Embryonic facial prominence (tissue), 1 donor: ENCODE results near the gene FSIP2.
"Not testable (repeated sequence)": the region's sequence is repeated elsewhere in the genome, so short reads cannot be mapped to it uniquely, and the experiment has no call there.

Experiments
- DNase-seq: peaks from one replicate; pipeline ENCODE4 v3.0.0-alpha.2; 2016; ENCODE audit errors: extremely low spot score

Gene FSIP2

DNA sequence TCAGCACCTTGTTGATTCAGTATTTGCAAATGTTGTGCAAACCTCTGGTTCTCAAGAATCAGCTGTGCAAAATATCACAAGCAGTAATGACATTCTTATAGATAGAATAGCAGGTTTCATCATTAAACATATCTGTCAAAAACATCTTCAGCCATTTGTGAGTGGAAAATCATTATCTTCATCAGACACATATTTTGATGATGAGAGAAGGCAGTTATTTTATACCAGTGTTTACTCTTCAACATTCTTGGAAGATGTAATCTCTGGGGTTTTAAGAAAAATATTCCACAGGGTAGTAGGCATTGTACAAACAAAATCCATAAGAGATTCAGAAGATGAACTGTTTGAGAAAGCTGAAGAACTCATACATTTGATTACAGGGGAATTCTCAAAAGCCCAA, 64.3 kb downstream of the FSIP2 start:
- no peak for DNase-seq

DNA sequence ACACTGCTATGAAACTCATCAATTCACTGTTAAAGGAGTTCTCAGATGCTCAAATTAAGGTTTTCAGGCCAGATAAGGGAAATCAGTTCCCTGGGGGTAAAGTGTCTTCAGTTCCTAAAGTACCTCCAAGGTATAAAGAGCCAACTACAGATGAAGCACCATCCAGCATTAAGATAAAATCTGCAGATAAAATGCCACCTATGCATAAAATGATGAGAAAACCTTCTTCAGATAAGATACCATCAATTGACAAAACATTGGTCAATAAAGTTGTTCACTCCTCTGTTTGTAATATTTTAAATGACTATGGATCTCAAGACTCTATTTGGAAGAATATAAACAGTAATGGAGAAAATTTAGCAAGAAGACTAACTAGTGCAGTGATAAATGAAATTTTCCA, 68.2 kb downstream of the FSIP2 start:
- DNase-seq: no peak

DNA sequence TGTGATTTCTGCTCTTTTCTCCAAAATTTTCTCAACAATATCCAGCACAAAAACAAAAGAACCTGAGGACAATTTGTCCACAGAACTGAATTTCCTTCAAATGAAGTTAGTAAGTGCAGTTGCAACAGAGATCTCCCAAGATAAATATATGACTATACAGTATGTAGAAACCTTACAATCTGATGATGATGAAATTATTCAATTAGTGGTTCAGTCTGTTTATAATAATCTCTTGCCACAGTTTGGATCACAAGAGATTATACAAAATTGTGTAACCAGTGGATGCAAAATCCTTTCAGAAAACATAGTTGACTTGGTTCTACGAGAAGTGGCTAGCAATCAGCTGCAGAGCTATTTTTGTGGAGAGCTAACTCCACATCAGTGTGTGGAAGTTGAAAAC, 68.7 kb downstream of the FSIP2 start:
- DNase-seq: no peak

DNA sequence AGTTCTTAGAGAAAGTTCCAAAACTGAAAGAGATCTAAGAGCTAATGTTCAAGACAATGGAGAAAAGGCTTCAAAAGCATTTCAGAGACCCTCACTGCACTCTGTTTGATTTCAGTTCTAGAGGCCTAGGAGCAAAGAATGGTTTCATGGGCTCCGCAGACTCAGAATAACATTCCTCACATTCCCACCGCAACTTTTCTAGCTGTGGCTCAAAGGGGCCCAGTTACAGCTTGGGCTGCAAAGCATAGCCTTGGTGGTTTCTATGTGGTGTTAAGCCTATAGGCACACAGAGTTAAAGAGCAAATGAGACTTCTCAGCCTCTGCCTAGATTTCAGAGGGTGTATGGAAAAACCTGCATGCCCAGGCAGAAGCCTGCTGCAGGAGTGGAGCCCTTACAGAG, 73.0 kb downstream of the FSIP2 start:
- no peak for DNase-seq

DNA sequence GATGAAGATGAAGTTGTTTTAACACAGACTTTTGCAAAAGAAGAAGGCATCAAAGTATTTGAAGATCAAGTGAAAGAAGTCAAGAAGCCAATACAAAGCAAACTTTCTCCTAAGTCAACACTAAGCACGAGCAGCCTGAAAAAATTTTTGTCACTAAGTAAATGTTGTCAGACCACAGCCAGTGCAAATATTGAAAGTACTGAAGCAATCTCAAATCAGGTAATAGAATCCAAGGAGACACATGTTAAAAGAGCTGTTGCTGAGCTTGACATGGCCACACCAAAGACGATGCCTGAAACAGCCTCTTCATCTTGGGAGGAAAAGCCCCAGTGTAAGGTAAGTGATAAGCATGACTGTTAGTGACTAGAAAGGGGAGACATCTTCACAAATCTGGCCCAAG, 75.1 kb downstream of the FSIP2 start:
- DNase-seq: no peak

DNA sequence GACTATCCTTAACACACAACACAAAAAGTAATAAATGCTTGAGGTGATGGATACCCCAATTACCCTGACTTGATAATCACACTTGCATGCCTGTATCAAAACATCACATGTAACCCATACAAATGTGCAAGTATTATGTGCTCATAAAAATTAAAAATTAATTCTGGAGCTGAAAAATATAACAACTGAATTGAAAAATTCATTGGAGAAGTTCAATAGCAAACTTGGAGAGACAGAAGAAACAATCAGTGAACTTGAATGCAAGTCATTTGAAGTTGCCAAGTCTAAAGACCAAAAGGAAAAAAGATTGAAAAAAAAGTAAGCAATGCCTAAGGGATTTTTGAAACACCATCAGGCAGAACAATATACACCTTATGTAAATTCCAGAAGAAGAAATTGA, 79.4 kb downstream of the FSIP2 start:
- no peak for DNase-seq

DNA sequence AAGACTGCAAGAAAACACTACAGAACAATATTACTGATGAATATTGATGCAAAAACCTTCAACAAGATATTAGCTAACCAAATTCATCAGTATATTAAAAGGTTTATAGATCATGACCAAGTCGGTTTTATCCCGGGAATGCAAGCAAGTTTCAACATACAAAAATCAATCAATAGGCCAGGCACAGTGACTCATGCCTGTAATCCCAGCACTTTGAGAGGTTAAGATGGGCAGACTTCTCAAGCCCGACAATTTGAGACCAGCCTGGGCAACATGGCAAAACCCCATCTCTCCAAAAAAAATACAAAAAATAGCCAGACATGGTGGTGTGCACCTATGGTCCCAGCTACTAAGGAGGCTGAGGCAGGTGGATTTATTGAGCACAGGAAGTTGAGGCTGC, 82.9 kb downstream of the FSIP2 start:
- DNase-seq: no peak

DNA sequence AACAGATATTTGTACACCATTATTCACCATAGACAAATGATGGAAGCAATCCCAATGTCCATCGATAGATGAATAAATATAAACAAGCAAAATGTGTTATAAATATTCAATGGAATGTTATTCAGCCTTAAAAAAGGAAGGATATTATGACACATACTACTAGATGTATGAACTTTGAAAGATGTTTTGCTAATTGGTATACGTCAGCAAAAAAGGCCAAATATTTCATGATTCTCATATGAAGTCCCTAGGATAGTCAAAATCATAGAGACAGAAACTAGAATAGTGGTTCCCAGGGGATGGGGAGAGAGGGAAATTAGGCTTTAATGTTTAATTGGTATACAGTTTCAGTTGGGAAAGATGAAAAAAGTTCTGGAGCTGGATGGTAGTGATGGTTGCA, 85.2 kb downstream of the FSIP2 start:
- no peak for DNase-seq

DNA sequence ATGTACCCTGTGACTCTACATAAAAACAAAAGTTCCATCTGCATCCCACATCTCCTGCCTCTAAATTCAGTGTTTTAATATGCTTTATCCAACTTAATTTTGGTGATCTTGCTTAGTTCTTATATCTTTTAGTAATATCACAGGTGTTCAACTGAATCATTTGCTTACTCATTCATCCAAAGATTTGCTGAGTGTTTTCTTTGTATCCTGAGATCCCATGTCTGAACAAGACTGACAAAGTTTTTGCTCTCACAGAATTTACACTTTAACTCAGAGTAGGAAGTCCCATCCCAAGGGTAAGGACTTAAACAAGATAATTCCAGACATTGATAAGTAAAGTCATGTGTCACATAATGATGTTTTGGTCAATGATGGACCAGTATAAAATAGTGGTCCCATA, 87.0 kb downstream of the FSIP2 start:
- no peak for DNase-seq

DNA sequence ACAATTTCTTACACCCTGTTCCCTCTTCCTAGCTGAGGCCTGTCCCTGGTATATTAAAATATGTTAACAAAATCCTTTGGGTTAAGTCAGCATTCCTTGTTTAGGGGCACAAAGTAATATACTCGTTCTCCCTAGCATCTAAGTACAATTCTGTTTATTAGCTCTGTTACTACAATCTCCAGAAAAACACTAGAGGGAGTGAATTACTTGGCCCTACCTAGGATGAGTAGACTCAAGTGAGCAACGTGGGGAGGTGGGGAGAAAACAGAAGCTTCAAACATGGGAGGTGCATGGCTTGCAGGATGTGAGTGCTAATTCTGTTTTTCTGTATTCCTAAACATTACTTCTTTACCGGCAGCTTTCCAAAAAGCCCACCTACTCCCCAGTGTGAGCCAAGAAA, 89.7 kb downstream of the FSIP2 start:
- DNase-seq: no peak

DNA sequence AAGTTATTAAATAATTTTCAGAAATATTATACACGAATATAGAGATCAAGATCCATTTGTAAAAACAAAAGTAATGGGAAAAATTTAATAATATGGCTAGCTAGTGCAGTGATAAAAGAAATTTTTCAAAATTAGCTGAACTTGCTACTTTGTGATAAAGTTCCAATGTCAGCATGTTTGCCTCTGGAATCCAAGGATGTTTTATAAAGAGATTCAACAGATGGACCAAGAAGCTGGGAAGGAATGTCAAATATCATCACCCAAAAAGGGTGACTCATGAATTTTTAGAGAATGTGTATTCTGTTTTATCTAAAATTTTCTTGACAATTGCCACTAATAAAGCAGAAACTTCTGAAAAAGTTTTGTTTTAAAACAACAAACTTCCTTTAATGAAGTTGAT, 95.3 kb downstream of the FSIP2 start:
- DNase-seq: no peak

DNA sequence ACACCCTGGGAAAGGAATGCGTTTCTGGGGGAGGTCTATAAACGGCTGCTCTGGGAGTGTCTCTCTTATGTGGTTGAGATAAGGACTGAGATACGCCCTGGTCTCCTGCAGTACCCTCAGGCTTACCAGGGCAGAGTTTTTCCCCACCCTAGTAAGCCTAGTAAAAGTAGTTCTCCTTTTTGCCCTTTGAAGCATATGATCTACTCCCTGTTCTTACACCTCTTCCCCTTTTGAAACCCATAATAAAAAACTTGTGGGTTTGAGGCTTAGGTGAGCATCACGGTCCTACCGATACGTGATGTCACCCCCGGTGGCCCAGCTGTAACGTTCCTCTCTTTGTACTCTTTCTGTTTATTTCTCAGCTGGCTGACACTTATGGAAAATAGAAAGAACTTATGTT, 97.4 kb downstream of the FSIP2 start:
- DNase-seq: no peak

DNA sequence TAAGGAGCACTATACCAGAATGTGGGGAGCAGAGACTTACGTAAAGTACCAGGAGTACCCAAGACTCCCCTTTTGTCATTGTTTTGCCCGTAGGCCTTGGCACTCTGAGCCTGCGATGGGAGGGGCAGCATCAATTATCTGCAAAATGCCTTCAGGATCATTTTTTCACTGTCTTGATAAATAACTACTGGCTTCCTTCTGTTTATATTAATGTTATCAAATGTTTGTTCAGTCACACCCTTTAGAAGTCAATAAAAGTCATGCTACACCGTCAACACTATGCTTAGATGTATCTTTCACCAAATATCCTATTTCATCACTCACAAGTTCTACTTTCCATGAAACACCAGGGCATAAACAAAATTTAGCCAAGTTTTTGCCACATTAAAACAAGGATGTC, 116.3 kb downstream of the FSIP2 start:
- DNase-seq: no peak

DNA sequence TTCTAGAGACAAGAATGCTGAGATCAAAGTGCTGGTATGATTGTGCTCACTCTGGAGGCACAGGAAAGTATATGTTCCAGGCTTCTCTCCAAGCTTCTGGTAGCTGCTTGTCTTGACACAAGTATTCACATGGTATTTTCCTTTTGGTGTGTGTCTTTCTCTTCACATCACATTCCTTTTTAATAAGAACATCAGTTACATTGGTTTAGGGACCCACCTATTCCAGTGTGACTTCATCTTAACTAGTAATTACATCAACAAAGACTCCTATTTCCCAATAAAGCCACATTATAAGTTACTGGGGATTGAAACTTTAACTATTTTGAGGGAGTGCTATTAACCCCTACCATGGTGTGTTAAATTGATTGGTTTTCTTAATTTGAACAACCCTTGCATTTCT, 119.1 kb downstream of the FSIP2 start:
- DNase-seq: no peak

DNA sequence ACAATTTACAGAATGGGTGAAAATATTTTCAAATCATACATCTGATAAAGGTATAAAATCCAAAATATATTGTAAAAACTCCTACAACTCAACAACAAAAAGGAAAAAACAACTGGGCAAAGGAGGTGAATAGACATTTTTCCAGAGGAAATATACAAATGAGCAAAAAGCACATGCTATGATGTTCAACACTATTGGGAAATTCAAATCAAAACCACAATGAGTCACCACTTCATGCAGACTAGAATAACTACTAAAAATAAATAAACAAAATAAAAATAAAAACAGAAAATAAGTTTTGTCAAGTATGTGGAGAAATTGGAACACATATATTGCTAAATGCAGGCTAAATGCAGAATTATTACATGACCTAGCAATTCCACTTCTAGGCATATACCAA, 120.9 kb downstream of the FSIP2 start:
- DNase-seq: no peak

DNA sequence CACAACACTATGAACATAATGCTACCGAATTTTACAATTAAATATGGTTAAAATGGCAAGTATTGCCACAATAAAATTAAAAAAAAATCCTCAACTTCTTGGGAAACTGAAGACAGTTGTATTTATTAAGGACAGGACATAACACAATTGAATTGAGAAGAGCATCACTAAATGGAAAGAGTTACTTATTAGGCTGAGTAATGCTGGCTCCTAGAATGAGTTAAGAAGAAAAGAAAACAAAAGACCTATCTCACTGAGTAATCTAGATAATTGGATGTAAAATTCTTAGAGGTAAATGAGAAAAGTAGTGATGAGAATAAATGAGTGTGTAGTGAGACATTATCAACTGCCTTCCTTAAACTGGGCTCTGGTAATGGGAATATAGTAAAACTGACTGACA, 121.7 kb downstream of the FSIP2 start:
- DNase-seq: no peak

DNA sequence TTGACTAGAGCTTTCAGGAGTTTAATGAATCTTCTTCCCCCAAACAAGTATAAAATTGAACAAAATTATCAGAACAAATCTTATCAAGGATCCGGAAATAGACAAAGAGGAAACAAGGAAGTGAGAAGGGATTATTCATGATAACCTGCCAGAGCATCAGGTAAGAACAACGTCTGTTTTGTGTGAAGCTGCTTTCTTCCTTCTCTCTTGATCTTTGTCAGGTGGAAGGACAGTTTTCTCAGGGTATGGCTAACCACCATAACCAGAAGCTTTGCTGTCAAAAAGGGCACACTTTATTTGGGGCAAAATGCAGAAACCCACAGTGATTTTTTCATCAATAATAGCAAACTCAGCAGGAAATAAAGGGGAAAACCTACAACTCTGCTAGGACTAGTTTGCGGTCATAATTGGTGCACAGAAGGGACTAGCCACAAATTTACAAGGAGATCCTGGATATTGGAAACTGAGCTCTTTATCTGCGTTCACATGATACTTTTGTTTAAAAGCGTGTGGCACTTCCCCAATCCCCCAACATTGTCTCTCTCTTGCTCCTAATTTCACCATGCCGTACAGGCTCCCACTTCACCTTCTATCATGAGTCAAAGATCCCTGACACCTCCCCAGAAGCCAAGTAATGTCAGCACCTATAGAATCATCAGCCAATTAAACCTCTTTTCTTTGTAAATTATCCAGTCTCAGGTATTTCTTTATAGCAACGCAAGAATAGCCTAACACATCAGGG, 124.2 kb downstream of the FSIP2 start:
- no peak for DNase-seq

DNA sequence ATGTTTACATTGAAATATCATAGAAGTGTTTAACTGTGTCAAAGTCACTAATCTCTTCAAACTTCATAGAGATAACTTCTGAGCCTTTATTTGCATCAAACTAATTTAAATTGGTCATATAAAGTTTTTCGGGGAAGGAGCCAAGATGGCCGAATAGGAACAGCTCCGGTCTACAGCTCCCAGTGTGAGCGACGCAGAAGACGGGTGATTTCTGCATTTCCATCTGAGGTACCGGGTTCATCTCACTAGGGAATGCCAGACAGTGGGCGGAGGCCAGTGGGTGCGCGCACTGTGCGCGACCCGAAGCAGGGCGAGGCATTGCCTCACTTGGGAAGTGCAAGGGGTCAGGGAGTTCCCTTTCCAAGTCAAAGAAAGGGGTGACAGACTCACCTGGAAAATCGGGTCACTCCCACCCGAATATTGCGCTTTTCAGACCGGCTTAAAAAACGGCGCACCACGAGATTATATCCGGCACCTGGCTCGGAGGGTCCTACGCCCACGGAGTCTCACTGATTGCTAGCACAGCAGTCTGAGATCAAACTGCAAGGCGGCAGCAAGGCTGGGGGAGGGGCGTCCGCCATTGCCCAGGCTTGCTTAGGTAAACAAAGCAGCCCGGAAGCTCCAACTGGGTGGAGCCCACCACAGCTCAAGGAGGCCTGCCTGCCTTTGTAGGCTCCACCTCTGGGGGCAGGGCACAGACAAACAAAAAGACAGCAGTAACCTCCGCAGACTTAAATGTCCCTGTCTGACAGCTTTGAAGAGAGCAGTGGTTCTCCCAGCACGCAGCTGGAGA, 126.1 kb downstream of the FSIP2 start:
- DNase-seq: not testable (repeated sequence)

DNA sequence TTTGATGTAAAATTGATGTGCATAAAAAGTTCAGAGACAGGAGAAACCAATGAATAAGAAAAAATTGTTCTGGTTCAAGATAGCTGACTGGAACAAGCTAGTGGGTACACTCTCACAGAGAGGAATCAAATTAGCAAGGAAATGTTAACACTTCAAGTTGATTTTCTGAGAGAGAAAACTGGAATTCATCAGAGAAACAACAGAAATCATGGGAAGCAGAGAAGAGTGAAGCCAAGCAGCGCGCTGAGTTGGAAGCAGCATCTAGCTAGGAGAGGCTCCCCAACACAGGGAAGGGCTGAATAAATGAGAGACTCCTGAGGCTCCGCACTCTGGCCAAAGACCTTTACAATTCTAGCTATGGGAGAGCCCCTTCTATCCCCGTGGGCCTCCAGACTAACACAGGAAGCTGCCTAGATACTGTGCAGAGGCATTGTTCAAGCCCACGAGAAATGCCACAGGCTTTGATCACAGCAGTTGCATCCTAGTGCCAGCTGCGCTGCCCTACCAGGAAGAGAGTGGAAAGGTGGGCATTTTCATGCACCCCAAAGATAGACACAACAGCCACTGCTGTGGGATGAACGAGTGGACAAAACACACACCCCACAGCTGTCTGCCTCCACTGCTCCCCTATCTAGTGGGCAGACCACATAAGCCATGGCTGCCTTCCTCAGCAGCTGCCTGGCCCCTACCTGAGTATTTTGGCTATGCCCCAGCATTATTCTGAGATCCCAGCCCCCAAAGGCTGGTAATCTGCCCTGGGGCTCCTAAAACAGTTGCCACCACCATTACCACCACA, 136.7 kb downstream of the FSIP2 start:
- DNase-seq: no peak

DNA sequence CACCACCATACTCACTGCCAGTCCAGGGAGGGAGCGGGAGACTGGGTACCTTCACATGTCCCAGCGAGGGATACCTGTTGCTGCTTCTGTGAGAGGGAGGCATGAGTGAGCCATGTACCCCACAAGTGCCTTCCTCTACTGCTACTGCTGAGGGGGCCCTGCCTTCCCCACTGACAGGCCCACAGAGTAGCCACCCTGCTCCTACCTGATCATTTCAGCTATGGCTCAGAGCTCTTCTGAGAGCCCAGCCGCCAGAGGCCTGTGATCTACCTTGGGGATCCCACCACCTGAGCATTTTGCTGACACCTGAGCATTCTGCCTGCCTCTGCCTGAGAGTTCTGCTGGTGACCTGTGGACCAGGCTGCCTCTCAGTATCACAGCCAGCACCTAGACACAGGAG, 137.6 kb downstream of the FSIP2 start:
- no peak for DNase-seq

DNA sequence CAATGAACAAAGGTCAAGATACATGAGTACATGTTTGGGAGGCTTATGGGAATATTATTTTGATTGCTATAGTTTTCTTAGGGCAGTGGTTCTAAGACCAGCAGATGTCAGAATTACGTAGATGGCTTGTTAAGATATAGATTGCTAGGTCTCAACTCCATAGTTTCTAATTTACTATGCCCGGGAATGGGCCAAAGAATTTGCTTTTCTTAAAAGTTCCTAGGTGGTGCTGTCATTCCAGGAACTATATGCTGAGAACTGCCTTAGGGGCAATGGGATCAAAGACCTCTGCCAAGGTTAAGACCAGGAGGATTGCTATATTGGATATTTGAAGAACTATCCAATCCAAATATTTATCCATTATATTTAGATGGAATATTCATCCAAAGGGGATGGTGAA, 141.8 kb downstream of the FSIP2 start:
- DNase-seq: no peak
